Spleen (tissue), 7 donors: ENCODE measurements around the gene DNAJA3.

ENCODE experiments used
- CTCF ChIP-seq, 11 experiments: fragments of 200-600 bp in 7 of 11; fragments of 450-650 bp in 4 of 11; sonication (generic) in 4 of 11; IDR thresholded peaks in 8 of 11; conservative IDR thresholded peaks in 3 of 11; 1 replicate in 7 of 11; 2 replicates in 4 of 11; pipeline versions ENCODE4 v1.4.0 to v1.8.0; 2016 to 2021; ENCODE audit warnings: antibody characterized with exemption in 11 of 11, inconsistent platforms in 4 of 11, mild to moderate bottlenecking in 1 of 11
- POLR2A ChIP-seq, 3 donors: fragments of 450-650 bp; IDR thresholded peaks; one replicate each; pipeline ENCODE4 v1.5.1; 2017; ENCODE audit warnings: antibody characterized with exemption in 3 of 3, mild to moderate bottlenecking in 1 of 3
- donor health status: DM: no; HTN: no; CAD: no; lungs with moderate emphysema.
- donor health status: DM: no; HTN: no; CAD: no.
- donor health status: DM: no; HTN: no; CAD: no.

GRCh38 chr16:4465977-4466779, 40.5 kb downstream of the DNAJA3 start:
- no peak for TF ChIP-seq POLR2A (IDR thresholded peaks at IDR 0.05)
- no peak for TF ChIP-seq CTCF (IDR thresholded peaks at IDR 0.05 in 8 of 11, conservative IDR thresholded peaks at IDR 0.05 in 3 of 11)
